Measurements from ENCODE around the gene STMN1. TPM values are rescaled to one million over a fixed set of nuclear protein-coding genes. Genes with fewer than 3 reads are reported as not detected.

STMN1 gene
- total and polyA plus RNA-seq, 9 of the 15 experiments (the other 6 are each of a cell fraction or from before 2014, with no cell fraction given), result 269 to 2,153 (median 595) TPM

- TF ChIP-seq DMBX1 (CRISPR knock-in tag; IDR thresholded peaks at IDR 0.05; ENCODE audit: borderline replicate concordance), result no peak
- no peak for TF ChIP-seq CCNT2 (IDR thresholded peaks at IDR 0.05; ENCODE audit: borderline replicate concordance, extremely low read depth, insufficient read length, low read depth, low read length)
- TF ChIP-seq MAFG (tag; conservative IDR thresholded peaks at IDR 0.05), result no peak
- TF ChIP-seq RREB1 (CRISPR knock-in tag; IDR thresholded peaks at IDR 0.05), result no peak
- no peak for TF ChIP-seq THRB (CRISPR knock-in tag; conservative IDR thresholded peaks at IDR 0.05)
- no peak for TF ChIP-seq ZNF77 (CRISPR knock-in tag; IDR thresholded peaks at IDR 0.05)
- no peak for TF ChIP-seq BDP1 (IDR thresholded peaks at IDR 0.05; ENCODE audit: insufficient read depth, insufficient read length)
- TF ChIP-seq ZNF232 (CRISPR knock-in tag; IDR thresholded peaks at IDR 0.05), result no peak
- TF ChIP-seq MXI1 (IDR thresholded peaks at IDR 0.05; ENCODE audit: low read depth, low read length), result no peak
- no peak for TF ChIP-seq ZNF354B (CRISPR knock-in tag; IDR thresholded peaks at IDR 0.05)
- no peak for TF ChIP-seq NONO (IDR thresholded peaks at IDR 0.05; ENCODE audit: low read depth in 2 of 2, low read length in 1 of 2)
- peak in 1 of 2 experiments; percentile 29; a peak in 1 of 4 replicates for TF ChIP-seq ZMIZ1 (IDR thresholded peaks at IDR 0.05; ENCODE audit: low read depth in 2 of 2, low read length in 2 of 2)
- TF ChIP-seq FOXP1 (CRISPR knock-in tag; IDR thresholded peaks at IDR 0.05), result 0 out of 2 replicates have a peak, but pooled peaks have one; percentile 31
- no peak for TF ChIP-seq HNRNPLL (IDR thresholded peaks at IDR 0.05; ENCODE audit: low read depth, low read length, poor library complexity, severe bottlenecking)
- peak; percentile 52; the same call in 1 of the 2 replicates for TF ChIP-seq CBFA2T2 (conservative IDR thresholded peaks at IDR 0.05)
- TF ChIP-seq PCBP1 (IDR thresholded peaks at IDR 0.05; ENCODE audit: low read depth, low read length, poor library complexity, severe bottlenecking), result no peak
These were observed 44.6 kb downstream of the STMN1 start (continued) for GRCh38 chr1:25861316-25862286.
